ENCODE measurements around the gene OXA1L.

DNA sequence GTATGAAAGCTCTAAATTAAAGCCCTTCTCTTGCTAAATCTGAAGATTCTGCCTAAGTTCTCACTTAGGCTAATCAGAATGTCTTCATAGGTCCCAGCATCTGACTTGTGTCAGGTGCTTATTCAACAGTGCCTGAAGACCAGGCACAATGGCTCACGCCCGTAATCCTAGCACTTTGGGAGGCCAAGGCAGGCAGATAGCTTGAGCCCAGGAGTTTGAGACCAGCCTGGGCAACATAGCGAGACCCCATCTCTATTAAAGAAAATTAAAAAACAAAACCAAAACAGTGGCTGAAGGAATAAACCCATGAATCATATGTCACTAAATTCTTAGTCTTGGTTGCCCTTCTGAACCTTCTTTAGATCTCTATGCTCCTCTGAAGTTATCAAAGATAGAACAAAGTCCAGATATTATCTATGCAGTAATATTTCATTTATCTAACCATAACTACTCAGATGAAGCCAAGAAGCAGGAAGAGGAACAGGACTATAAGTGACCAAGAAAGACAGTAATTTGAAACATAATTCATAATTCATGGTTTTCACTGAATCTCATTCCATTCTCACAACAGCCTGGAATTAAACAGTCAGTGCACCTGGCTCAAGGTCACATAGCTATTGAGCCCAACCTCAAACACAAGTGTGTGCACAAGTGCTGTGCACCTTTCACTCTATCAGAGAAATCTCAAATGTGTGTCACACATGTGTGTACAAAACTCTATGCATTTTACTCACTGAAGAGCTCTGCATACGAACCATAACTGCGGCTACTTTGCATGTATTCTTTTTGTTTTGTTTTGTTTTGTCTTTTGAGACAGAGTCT lies 42.1 kb downstream of the OXA1L start:
- TF ChIP-seq, protein P1, sequence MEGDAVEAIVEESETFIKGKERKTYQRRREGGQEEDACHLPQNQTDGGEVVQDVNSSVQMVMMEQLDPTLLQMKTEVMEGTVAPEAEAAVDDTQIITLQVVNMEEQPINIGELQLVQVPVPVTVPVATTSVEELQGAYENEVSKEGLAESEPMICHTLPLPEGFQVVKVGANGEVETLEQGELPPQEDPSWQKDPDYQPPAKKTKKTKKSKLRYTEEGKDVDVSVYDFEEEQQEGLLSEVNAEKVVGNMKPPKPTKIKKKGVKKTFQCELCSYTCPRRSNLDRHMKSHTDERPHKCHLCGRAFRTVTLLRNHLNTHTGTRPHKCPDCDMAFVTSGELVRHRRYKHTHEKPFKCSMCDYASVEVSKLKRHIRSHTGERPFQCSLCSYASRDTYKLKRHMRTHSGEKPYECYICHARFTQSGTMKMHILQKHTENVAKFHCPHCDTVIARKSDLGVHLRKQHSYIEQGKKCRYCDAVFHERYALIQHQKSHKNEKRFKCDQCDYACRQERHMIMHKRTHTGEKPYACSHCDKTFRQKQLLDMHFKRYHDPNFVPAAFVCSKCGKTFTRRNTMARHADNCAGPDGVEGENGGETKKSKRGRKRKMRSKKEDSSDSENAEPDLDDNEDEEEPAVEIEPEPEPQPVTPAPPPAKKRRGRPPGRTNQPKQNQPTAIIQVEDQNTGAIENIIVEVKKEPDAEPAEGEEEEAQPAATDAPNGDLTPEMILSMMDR (IDR thresholded peaks at IDR 0.05) = no peak
- TF ChIP-seq POLR2A (IDR thresholded peaks at IDR 0.05) = no peak
